GM18519 (cell line): ENCODE results near the gene OR5AK2.
"Not testable (repeated sequence)": the region's sequence is repeated elsewhere in the genome, so short reads cannot be mapped to it uniquely, and the experiment has no call there.

ENCODE experiments used
- ATAC-seq: cut with Tn5 transposase; IDR thresholded peaks from one replicate; pipeline ENCODE4 v1.9.1; 2021; ENCODE audit warnings: mild to moderate bottlenecking, moderate library complexity; ENCODE audit not compliant: unreplicated experiment, low FRiP score

The OR5AK2 gene, protein sequence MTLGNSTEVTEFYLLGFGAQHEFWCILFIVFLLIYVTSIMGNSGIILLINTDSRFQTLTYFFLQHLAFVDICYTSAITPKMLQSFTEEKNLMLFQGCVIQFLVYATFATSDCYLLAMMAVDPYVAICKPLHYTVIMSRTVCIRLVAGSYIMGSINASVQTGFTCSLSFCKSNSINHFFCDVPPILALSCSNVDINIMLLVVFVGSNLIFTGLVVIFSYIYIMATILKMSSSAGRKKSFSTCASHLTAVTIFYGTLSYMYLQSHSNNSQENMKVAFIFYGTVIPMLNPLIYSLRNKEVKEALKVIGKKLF

DNA sequence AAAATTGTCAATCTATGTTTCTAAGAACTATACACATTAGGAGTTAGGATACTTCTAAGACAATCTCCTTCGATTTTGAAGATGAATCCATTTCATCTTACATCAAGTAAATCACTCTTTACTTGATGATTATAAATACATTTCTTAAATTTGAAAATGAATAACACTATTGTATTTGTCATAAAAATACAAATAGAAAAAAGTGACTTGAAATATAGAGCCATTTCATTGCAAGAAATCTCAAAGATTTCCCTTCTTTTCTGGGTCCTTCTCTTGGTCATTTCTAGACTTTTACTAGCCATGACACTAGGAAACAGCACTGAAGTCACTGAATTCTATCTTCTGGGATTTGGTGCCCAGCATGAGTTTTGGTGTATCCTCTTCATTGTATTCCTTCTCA is at the start of gene OR5AK2:
OR5AK2 (plus strand) TSS at position 301 of the 400 bp plus-strand sequence; CDS start at position 301, 0 bp downstream.
- ATAC-seq, result no peak

DNA sequence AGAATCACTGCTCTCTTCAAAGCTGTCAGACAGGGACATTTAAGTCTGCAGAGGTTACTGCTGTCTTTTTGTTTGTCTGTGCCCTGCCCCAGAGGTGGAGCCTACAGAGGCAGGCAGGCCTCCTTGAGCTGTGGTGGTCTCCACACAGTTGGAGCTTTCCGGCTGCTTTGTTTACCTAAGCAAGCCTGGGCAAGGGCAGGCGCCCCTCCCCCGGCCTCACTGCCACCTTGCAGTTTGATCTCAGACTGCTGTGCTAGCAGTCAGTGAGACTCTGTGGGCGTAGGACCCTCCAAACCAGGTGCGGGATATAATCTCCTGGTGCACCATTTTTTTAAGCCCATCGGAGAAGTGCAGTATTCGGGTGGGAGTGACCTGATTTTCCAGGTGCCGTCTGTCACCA is 43.2 kb upstream of the OR5AK2 start:
- not testable (repeated sequence) for ATAC-seq

DNA sequence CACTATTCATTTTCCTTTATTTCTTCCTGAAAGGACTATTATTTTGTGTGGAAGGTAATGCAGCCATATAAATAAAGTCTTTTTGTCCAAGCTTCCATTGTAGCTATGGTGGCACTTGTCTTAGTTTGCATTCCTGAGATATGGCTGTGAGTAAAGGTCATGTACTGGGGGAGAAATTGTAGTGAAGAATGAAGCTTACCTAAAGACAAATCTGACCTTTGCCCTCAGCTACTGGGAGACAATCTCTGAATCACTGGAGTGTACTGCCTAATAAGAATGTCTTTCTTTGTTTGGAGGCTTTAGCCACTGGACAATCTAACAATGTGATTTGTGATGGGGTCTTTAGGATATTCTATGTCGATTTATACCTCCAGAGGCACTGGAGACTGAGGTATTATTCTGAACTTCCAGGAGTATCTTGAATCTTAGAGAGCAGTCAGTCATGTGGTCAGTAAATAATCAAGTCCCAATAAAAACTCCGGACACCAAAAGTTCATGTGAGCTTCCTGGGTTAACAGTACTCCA is 39.7 kb upstream of the OR5AK2 start:
- no peak for ATAC-seq

DNA sequence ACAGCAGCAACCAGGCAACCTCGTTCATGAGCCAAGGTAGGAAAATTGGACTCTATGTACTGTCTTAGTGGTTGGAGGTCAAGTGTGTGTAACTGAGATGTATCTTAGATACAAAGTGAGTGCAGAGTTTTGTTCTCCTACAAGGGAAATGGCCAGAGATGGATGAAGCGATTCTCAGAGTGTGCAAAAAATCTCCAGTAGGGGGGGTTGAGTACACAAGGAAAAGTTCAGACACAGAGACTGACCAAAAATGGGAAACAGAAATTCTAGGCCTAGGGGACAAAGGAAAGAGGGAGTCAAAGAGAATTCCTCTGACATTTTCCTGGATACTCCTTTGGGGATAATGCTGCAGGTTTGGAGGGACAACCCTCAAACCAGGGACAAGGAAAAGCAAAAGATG is 38.2 kb upstream of the OR5AK2 start:
- no peak for ATAC-seq

DNA sequence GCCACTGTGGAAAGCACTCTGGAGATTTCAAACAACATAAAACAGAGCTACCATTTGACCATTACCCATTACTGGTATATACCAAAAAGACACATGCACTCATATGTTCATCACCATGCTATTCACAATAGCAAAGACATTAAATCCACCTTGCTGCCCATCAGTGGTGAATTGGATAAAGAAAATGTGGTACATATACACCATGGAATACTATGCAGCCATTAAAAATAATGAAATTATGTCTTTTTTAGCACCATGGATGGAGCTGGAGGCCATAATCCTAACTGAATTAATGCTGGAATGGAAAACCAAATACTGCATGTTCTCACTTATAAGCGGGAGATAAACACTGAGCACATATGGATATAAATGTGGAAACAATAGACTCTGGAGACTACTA is 34.8 kb upstream of the OR5AK2 start:
- ATAC-seq, result not testable (repeated sequence)

DNA sequence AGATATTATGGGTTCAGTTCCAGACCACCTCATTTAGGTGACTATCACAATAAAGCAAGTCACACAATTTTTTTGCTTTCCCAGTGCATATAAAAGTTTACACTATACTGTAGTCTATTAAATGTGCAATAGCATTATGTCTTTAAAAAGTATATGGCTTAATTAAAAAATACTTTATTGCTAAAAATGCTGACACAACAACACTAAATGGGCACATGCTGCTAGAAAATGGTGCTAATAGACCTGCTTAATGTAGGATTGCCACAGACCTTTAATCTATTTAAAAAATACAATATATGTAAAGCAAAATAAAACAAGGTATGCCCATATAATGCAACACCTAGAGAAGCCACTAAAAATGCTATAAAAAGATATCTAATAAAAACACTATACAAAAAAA is 27.1 kb upstream of the OR5AK2 start:
- no peak for ATAC-seq

DNA sequence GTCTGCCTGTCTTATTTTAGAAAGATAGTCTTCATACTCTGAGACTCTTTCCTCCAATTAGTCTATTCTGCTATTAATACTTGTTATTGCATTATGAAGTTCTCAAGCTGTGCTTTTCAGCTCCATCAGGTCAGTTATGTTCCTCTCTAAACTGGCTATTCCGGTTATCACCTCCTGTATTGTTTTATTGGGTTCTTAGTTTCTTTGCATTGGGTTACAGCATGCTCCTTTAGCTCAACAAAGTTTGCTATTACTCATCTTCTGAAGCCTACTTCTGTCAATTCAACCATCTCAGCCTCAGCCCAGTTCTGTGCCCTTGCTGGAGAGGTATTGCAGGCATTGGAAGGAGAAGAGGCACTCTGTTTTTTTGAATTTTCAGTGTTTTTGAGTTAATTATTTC is 21.0 kb upstream of the OR5AK2 start:
- ATAC-seq, result no peak

DNA sequence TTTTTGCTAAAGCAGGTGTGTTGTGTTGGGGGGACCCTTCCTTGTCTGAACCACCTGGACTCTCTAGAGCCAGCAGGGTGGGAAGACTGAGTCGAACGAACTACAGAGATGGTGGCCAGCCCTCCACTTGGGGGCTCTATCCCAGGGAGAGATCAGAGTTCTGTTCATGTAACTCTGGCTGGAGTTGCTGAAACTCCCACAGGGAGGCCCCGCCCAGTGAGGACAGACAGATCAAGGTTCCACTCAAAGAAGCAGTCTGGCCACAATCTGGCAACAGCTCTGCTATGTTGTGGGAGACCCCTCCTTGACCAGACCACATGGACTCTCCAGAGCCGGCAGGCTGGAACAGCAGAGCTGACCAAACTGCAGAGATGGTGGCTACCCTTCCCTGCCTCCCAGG is 20.2 kb upstream of the OR5AK2 start:
- no peak for ATAC-seq

DNA sequence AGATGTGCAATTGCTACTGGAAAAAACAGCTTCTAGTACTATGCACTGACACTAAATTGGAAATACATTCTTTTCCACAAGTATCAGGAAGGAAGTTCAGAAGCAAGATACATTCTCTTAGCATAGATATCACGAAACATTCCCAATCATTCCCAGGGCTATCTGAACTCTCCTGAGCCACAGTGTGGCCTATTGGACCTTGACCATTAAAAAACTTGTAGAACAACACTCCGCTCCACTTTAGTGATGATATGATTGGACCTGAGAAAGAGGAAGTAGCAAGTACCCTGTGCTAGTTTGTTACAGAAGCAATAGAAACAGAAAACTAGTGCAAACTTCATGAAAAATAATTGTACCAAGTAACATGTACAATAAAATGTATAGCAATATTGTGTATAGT is 11.4 kb upstream of the OR5AK2 start:
- ATAC-seq, result no peak

DNA sequence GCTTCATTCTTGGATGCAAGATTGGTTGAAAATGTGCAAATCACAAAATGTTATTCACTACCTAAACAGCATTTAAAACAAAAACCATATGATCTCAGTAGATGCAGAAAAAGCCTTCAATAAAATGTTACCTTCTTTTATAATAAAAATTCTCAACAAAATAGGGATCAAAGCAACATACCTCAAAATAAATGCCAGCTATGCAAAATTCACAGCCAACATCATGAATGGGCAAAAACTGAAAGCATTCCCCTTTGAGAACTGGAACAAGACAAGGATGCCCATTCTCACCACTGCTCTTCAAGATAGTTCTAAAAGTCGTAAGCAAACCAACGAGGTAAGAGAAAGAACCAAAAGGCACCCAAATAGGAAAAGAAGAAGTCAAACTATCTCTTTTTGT is 2.0 kb downstream of the OR5AK2 start:
- no peak for ATAC-seq

DNA sequence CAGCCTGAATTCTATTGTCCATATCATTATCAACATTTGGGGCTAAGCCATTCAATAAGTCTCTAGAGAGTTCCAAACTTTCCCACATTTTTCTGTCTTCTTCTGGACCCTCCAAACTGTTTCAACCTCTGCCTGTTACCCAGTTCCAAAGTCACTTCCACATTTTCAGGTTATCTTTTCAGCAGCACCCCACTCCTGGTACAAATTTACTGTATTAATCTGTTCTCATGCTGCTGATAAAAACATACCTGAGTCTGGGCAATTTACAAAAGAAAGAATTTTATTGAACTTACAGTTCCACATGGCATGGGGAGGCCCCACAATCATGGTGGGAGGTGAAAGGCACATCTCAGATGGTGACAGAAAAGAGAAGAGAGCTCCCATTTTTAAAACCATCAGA is 5.8 kb downstream of the OR5AK2 start:
- ATAC-seq, result no peak

DNA sequence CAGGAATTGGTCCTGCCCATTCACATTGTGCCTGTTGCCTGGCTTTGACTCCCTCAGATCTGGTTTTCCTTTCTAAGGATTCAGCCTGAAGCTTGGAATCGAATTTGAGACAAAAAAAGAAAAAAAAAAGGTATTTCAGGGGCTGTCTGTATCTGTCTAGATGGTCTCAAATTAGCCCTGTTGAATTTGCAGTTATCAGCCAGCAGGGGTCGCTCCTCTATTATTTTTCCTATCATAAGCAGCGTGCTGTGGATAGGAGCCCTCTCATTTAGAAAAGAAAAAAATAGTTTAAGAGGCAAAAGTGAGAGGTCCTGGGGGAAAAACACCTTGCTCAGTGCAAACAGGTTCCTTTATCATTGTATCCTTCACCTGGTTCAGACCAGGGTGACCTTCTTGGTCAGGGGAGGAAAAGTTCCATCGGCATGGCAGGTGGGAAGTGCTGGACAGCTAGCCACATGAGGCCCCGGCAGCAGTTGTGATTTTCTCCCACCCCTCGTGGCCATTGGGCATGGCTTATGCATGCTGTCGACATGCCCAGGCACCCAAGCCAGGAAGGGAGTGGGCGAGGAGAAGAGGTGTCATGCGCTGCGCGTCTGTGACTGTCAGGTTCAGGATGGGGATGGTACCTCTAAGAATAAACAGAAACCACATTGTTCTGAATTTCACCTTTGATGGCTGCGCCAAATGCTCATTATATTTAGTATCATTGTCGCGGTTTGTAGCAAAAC is 13.1 kb downstream of the OR5AK2 start:
- no peak for ATAC-seq

DNA sequence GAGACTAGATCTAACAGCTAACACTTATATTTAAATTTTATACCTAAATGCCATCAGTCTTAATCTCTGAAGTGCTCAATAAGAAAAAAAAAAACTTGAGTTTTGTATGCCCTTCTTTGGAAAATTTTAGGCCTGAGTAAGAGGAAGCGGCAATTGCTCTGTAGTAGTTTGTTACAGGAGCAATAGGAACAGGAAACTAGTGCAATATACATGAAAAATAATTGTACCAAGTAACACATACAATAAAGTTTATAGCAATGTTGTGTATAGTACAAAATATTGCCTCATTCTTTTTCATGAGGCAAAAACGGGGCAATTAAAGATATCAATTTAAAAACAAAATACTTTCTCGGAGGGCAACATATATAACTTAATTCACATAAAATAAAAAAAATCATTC is 19.7 kb downstream of the OR5AK2 start:
- ATAC-seq, result no peak

DNA sequence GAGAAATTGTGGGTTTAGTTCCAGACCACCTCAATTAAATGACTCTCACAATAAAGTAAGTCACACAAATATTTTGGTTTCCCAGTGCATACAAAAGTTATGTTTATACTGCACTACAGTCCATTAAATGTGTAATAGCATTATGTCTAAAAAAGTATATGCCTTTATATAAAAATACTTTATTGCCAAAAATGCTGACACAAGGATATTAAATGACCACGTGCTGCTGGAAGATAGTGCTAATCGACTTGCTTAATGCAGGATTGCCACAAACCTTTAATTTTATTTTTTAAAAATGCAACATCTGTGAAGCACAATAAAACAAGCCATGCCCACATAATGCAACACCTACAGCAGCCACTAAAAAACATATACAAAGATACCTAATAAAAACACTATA is 27.0 kb downstream of the OR5AK2 start:
- no peak for ATAC-seq

DNA sequence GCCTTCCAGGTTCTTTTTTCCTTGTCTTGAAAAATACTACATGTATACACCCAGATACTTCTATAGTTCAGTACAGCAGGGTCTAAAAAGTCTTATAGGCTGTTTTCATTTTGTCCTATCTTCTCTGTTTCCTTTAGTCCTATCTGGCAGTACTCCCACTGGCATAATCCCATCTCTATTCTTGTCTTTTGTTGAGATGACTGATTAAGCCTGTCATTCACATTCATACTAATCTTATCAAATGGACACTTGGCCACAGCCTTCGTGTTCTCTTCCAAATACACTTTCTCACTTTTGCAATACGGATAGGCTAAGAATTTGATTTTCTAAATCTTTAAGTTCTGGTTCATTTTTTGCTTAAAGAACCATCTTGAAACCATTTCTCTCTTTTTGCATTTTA is 42.8 kb downstream of the OR5AK2 start:
- ATAC-seq, result no peak
